ENCODE measurements around the gene POLR2A.
A peak's percentile ranks its signal among the peaks of the same experiment; 100 is the strongest.

POLR2A gene

DNA sequence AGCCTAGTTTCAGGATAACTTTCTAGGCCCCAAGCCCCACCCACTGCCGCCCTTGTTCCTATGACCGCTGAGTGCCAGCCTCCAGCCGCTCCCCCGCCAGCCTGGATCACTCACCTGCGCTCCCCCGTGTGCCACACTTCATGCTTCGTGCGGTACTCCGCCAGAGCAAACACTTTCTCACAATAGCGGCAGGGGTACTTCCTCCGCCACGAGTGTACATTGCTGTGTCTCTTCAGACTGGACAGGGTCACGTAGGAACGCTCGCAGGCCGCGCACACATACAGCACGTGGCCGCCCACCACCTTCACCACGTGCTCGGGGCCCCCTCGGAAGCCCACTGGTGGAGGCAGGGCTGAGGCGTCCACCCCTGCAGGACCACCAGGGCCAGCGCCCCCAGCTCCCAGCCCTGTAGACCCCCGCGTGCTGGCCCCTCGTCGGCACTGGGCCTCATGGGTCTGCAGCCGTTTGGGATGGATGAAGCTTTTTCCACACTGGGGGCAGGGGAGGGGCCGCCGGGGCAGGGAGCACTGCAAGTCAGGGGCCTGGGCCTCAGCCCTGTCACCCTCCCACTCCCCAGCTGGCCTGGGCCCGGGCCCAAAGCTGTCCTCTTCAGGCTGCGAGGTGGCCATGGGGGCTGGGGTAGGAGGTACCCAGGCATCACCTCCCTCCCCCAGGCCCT is 18.4 kb upstream of the POLR2A start:
- Mint-ChIP-seq H3K4me3 (no peak overlapping the region), H3K4me1 (peaks cover 44% of the 10 kb centered on the region), H3K27ac (peak overlapping the region; percentile 15), H3K36me3 (ENCODE audit: low read depth) (peaks cover 22% of the 10 kb centered on the region), H3K9me3 (no peaks in the 10 kb centered on the region), H3K27me3 (ENCODE audit: low read depth, poor library complexity) (peaks cover 2% of the 10 kb centered on the region)
- TF ChIP-seq, protein P1, sequence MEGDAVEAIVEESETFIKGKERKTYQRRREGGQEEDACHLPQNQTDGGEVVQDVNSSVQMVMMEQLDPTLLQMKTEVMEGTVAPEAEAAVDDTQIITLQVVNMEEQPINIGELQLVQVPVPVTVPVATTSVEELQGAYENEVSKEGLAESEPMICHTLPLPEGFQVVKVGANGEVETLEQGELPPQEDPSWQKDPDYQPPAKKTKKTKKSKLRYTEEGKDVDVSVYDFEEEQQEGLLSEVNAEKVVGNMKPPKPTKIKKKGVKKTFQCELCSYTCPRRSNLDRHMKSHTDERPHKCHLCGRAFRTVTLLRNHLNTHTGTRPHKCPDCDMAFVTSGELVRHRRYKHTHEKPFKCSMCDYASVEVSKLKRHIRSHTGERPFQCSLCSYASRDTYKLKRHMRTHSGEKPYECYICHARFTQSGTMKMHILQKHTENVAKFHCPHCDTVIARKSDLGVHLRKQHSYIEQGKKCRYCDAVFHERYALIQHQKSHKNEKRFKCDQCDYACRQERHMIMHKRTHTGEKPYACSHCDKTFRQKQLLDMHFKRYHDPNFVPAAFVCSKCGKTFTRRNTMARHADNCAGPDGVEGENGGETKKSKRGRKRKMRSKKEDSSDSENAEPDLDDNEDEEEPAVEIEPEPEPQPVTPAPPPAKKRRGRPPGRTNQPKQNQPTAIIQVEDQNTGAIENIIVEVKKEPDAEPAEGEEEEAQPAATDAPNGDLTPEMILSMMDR (IDR thresholded peaks at IDR 0.05) = no peak
- DNase-seq = no peak

DNA sequence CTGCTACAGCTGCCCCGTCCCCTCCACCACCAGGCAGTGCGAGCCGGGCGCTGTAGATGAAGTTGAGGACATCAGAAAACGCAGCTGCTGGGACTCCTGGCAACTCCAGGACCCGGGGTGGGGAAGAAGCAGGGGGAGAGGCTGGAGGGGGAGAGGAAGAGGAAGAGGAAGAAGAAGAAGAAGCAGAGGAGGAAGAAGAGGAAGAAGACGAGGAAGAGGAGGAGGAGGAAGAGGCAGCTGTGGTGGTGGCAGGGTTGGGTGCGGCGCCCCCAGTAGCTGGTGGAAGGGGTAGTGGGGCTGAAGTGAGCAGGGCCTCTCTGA is 17.9 kb upstream of the POLR2A start:
- H3K36me3 Mint-ChIP-seq (ENCODE audit: low read depth) = peaks cover 18% of the 10 kb centered on the region
- TF ChIP-seq, protein P1 (IDR thresholded peaks at IDR 0.05) = no peak
- DNase-seq = no peak
- peak overlapping the region; percentile 29 for H3K27ac Mint-ChIP-seq
- peaks cover 2% of the 10 kb centered on the region for H3K27me3 Mint-ChIP-seq (ENCODE audit: low read depth, poor library complexity)
- no peak overlapping the region for H3K4me3 Mint-ChIP-seq
- no peaks in the 10 kb centered on the region for H3K9me3 Mint-ChIP-seq
- H3K4me1 Mint-ChIP-seq = peaks cover 40% of the 10 kb centered on the region

DNA sequence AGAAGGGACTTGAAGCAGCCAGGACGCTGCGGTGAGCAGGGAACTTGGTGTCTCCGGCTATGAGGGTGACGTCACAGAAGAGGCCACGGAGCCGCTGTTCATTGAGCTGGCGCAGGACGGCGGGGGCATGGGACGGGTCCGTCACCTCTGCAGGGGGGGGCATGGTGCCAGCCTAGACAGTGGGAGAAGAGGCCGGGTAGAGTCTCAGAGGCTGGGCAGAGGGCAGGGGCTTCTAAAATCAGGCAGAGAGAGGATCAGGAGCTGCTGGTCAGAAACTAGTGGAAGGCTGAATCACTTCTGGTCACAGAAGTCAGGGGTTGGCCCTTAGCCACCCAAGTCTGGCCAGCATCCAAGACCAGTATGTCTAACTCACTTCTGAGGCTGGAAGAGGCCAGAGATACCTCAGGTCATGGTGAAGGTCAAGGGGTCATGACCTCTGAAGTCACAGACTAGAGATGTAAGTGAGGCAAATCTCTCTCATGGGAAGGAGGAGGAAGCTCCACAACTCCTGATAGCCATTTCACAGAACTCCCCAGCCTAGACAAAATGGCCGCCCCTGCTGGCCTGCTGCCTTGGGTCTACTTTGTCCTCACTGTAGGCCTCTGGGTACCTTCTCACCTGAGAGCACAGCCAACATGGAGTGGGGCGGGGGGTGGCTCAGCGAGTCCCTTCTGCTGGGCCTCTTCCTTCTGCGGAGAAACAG is 17.4 kb upstream of the POLR2A start:
- Mint-ChIP-seq H3K9me3 (no peaks in the 10 kb centered on the region), H3K4me3 (no peak overlapping the region), H3K27ac (peak overlapping the region; percentile 71), H3K4me1 (peaks cover 42% of the 10 kb centered on the region), H3K27me3 (ENCODE audit: low read depth, poor library complexity) (peaks cover 2% of the 10 kb centered on the region), H3K36me3 (ENCODE audit: low read depth) (peaks cover 15% of the 10 kb centered on the region)
- TF ChIP-seq, protein P1 (IDR thresholded peaks at IDR 0.05) = no peak
- no peak for DNase-seq

DNA sequence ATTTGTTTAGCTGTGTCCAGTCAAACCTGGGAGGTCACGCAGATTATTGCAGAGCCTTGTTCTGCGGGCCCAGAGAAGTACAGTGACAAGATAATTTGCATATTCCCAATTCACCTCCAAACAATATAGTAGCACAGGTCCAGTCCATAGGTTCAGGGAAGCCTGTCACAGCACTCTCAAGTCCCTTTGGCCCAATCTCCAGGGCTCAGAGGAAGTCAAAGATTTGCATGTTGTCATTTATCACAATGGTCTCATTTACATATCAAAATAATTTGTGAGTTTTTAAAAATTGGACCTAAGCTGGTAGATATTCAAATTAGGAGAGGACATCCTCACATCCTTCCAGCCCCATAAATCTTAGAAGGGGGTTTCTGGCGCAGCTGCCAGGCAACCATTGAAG is 16.7 kb upstream of the POLR2A start:
- Mint-ChIP-seq H3K9me3 (no peaks in the 10 kb centered on the region), H3K27me3 (ENCODE audit: low read depth, poor library complexity) (peaks cover 2% of the 10 kb centered on the region), H3K27ac (peak overlapping the region; percentile 71), H3K4me1 (peaks cover 44% of the 10 kb centered on the region), H3K4me3 (peak overlapping the region; percentile 20), H3K36me3 (ENCODE audit: low read depth) (peaks cover 15% of the 10 kb centered on the region)
- DNase-seq = no peak
- TF ChIP-seq, protein P1 (IDR thresholded peaks at IDR 0.05) = no peak

DNA sequence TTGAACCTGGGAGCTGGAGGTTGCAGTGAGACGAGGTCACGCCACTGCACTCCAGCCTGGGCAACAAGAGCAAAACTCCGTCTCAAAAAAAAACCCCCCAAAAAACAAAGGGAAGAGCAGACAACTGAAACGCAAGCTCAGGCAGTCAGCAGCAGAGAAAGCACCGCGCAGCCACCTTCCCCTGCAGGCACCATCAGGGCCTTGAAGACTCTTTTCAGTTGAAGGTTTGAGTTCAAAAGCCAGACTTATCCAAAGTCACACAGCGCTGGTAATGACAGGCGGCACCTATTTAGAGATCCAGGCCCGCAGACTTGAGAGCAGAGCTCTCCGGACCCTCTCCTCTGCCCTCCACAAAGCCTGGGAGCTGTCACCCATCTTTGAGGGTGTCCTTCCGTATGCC is 15.9 kb upstream of the POLR2A start:
- Mint-ChIP-seq H3K27me3 (ENCODE audit: low read depth, poor library complexity) (peaks cover 2% of the 10 kb centered on the region), H3K4me1 (peaks cover 44% of the 10 kb centered on the region), H3K4me3 (peak overlapping the region; percentile 19), H3K27ac (peak overlapping the region; percentile 90), H3K9me3 (no peaks in the 10 kb centered on the region), H3K36me3 (ENCODE audit: low read depth) (peaks cover 15% of the 10 kb centered on the region)
- TF ChIP-seq, protein P1 (IDR thresholded peaks at IDR 0.05) = no peak
- no peak for DNase-seq

All from nephron progenitor cell (in vitro differentiated cells).